GM19395 (cell line): Measurements from ENCODE around the gene TESPA1.
"Not testable (repeated sequence)": the region's sequence is repeated elsewhere in the genome, so short reads cannot be mapped to it uniquely, and the experiment has no call there.

ENCODE experiments used
- ATAC-seq: cut with Tn5 transposase; IDR thresholded peaks from one replicate; pipeline ENCODE4 v1.9.1; 2021; ENCODE audit warnings: mild to moderate bottlenecking, moderate library complexity; ENCODE audit not compliant: unreplicated experiment

Gene TESPA1

DNA sequence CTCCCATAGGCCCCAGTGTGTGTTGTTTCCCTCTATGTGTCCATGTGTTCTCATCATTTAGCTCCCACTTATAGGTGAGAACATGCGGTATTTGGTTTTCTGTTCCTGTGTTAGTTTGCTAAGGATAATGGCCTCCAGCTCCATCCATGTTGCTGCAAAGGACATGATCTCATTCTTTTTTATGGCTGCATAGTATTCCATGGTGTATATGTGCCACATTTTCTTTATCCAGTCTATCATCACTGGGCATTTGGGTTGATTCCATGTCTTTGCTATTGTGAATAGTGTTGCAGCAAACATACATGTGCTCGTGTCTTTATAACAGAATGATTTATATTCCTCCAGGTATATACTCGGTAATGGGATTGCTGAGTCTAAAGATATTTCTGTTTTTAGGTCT, 2.2 kb upstream of the TESPA1 start:
- ATAC-seq: not testable (repeated sequence)

GRCh38 chr12:54983536-54984101, 943 bp downstream of the TESPA1 start:
- ATAC-seq: no peak

GRCh38 chr12:54981796-54982195, 2.8 kb downstream of the TESPA1 start:
- ATAC-seq: no peak

DNA sequence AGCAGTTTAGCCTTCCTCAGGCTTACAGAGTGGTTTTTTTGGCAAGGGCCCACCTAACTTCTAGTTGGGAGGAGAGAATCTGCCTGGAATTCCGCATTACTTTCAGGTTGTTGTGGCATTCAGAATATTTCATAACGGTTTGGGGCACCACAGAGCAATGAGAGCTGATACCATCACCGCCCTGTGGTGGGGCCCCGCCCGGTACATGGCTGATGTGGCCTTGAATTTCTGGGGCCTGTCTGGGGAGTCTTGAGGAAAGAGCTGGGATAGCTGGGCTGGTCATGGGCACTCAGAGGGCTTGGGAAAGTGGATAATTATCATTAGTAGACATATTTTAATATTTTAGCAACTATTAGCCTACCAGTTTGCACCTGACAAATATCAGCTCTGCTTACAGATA, 4.2 kb downstream of the TESPA1 start:
- ATAC-seq: no peak

GRCh38 chr12:54977857-54978256, 6.7 kb downstream of the TESPA1 start:
- ATAC-seq: no peak

DNA sequence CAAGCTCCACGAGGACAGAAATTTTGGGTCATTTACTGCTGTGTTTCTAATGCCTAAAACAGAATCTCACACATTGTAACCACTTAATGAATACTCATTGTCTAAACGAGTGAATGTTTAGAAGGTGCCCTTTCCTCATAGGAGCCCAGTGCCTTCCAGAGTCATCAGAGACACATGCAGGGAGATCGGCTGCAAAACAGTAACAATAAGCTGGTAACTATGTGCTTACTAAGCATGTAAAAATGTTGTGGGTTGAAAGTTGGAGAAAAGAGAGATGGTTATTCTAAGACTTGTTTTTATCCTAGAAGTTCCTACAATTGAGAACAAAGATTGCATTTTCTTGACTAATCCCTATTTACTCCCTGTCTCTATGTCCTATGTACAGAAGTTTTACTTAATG, 7.4 kb downstream of the TESPA1 start:
- ATAC-seq: no peak

DNA sequence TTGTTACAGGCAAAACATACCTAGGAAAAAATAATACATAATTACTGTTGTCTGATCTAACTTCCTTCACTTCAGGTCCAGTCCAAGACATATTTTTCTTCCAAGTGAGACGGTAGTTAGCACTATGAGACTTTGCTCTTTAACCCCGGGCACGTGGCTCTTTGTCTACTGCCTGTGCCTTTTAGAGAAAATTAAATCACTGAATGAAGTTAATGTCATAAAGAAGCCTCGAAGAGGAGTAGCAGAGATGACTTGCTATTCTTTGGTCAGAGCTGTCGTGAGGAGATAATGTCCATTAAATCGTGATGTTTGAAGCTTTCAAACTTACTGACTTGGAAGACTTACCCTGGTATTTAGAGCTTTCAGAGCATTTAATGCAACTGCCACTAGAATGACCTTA, 8.7 kb downstream of the TESPA1 start:
- ATAC-seq: no peak

DNA sequence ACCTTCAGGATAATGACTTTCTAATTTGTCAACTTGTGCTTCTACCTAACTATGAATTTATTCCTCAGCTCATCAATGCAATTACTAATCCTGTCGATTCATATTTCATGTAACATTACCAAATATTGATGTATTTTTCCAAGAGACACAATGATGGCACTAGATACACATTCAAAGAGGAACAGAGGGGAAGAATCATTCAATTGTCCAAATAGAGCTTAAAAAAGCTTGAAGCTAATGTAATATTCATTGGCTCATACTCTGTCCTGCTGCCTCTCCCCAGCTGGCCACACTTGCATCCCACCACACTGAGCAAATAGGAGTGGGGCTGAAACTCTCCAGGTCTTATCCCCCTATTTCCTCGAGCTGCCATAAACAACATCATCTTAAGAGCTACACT, 9.3 kb downstream of the TESPA1 start:
- no peak for ATAC-seq

DNA sequence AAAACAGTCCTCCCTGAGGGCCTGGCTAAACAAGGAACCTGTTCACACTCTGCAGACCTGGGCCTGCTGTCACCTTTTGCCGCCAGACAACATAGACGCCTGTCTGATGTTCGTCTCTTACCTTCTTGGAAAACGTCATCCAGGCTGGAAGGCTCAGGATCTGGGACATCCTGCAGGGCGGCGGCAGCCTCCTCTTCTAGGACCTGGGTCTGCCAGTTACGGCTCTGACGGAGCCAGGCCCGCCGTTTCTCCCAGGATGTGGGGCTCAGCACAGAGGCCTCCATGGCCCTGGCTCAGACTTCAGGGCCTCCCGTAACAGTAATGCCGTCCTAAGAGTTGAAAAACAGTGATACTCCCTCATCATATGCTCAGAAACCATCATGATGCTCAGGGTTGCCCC, 10.3 kb downstream of the TESPA1 start:
- no peak for ATAC-seq

- no peak for ATAC-seq
Measured at GRCh38 chr12:54973556-54973955, 11.0 kb downstream of the TESPA1 start.

DNA sequence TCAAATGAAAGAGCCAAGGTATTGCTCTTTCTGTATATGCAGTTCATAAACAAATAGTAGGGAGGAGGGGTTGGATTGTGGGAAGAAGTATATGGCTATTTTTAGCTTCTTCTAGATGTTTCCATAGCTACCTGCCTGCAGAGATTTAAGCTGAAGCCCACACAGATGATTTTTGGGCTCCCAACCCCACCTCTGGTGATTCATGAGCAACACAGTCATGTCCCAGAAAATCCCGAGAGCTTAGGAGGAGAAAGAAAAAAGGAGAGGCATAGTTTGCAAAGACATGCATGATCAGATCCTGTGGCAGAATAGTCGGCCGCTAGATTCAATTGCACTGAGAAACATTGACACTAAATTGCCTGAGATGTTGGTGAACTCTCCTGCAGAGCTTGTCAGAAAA, 13.8 kb downstream of the TESPA1 start:
- ATAC-seq: no peak

- ATAC-seq: no peak
Measured at GRCh38 chr12:54968181-54968730, 16.3 kb downstream of the TESPA1 start.

GRCh38 chr12:54967461-54967860, 17.1 kb downstream of the TESPA1 start:
- no peak for ATAC-seq

GRCh38 chr12:54961190-54961589, 23.4 kb downstream of the TESPA1 start:
- no peak for ATAC-seq

- ATAC-seq: peak; percentile 68
Measured at GRCh38 chr12:54959291-54960018, 25.1 kb downstream of the TESPA1 start.

GRCh38 chr12:54958048-54958658, 26.4 kb downstream of the TESPA1 start:
- peak; percentile 58 for ATAC-seq

DNA sequence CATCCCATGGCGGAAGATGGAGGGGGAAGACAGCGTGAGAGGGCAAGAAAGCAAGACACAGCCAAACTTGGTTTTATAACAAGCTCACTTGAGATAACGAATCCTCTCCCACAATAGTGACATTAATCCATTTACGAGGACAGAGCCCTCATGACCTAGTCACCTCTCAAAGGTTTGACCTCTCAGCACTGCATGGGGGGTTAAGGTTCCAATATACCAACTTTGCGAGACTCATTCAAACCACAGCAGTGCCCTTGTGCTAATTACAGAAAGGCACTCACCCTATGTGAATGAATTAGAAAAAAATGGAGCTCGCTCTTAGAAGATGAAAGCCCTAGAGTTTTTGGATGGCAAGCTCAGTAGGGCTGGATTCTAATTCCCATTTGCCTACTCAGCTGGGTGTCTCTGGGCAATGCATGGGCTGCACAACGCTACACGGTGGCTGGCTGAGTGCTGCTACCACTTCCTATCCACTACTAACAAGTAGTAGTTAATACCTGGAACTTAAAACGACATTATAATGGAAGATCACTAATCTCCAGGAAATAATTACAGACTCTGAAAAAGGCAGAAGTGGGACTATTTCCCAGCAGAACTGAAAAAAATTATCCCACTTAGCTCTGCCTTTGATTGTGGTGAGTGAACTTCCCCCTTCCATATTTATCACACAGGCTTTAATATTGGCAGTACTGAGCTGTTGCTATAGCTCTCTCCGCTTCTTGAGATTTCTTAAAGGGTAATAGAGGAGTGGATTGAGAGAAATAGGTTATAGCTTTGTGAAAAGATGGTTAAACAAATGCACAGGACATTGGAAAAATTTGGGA, 27.5 kb downstream of the TESPA1 start:
- no peak for ATAC-seq

DNA sequence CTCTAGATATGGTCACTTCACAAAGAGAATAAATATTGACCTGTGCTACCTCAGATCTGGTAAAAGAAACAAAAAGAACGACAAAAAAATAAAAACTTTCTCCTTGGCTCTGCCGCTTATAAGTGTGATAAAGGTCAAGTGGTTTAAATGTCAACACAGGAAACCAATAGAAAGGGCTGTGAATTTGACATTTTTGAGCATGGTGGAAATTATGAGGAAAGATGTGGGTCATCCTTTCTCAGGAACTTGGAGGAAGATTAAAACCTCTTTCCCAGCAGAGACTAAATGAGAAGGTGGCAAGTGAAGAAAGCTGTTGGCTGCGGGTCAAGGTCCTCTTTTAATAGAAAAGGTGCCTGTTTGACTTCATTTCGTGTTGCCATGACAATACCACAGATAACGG, 28.2 kb downstream of the TESPA1 start:
- ATAC-seq: no peak

- ATAC-seq: no peak
Measured at GRCh38 chr12:54954801-54955200, 29.8 kb downstream of the TESPA1 start.

- ATAC-seq: no peak
Measured at GRCh38 chr12:54954228-54954627, 30.3 kb downstream of the TESPA1 start.

GRCh38 chr12:54950071-54950727, 34.4 kb downstream of the TESPA1 start:
- ATAC-seq: no peak
